HG02970 (cell line): Measurements from ENCODE around the gene AGBL1.
"Not testable (repeated sequence)": the region's sequence is repeated elsewhere in the genome, so short reads cannot be mapped to it uniquely, and the experiment has no call there.

Experiments
- ATAC-seq: cut with Tn5 transposase; IDR thresholded peaks from one replicate; pipeline ENCODE4 v1.9.1; 2021; ENCODE audit warnings: mild to moderate bottlenecking, moderate library complexity, moderate number of reproducible peaks; ENCODE audit not compliant: unreplicated experiment, low FRiP score

Gene AGBL1

DNA sequence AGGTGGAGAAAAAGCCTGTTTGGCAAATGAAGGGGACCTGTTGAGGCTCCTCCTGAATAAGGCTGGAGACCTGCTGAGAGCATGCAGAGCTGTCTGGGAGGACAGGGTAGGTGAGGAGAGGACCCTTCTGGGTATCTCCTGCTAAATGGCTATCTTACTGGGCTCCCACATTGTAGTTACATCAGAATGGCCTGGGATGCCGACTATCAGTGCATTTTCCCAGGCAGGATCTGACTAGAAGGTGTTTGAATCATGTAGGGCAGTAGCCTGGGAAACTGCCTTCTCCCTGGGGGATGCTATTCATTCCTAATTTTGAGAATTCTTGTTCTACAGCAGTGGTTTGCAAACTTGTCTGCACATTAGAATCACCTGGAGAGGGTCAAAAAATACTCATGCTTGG, 631 bp downstream of the AGBL1 start:
- ATAC-seq, result no peak

GRCh38 chr15:86082619-86083380, 3.1 kb downstream of the AGBL1 start:
- no peak for ATAC-seq

GRCh38 chr15:86087808-86088207, 8.1 kb downstream of the AGBL1 start:
- no peak for ATAC-seq

- ATAC-seq, result no peak
These were observed 9.8 kb downstream of the AGBL1 start for GRCh38 chr15:86089422-86089821.

DNA sequence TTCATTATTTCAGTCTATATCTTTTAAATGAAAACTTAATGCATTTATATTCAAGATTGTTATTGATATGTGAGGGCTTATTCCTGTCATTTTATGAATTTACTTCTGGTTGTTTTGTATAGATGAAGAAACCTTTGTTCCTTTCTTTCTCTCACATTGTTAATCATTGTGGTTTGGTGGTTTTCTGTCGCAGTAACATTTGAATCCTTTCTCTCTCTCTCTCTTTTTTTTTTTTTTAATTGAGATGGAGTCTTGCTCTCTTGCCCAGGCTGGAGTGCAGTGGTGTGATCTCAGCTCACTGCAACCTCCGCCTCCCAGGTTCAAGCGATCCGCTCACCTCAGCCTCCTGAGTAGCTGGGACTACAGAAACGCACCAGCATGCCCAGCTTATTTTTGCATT, 22.1 kb downstream of the AGBL1 start:
- no peak for ATAC-seq

GRCh38 chr15:86103825-86104224, 24.2 kb downstream of the AGBL1 start:
- ATAC-seq, result no peak

GRCh38 chr15:86106306-86106705, 26.6 kb downstream of the AGBL1 start:
- ATAC-seq, result no peak

DNA sequence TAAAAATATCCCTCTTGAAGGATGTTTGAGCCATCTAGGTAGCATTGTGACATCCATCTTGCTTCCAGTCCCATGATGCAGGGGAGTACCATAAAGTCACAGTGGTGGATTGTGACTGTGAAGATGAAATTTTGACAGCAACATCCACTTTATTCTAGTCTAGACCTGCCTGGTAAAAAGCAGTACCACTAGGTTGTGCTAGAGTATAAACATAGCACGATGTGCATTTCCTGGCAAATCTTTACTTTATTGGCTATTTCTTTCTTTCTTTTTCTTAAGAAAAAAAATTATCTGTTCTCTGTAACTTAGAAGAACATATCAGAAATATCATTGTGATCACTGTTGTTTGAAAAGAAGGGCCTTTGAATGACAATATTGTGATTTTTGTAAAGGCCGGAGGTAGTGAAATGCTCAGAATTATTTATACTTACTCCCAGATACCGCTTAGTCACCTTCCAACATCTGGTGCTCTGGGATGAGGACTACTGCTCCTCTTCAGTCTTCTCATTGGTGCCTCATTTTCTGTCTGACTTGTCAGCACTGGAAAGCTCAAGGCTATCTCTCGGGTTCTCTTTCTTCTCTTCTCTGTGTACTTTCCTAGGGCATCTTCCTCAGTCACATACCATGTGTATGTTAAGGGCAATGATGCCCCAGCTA, 35.6 kb downstream of the AGBL1 start:
- no peak for ATAC-seq

DNA sequence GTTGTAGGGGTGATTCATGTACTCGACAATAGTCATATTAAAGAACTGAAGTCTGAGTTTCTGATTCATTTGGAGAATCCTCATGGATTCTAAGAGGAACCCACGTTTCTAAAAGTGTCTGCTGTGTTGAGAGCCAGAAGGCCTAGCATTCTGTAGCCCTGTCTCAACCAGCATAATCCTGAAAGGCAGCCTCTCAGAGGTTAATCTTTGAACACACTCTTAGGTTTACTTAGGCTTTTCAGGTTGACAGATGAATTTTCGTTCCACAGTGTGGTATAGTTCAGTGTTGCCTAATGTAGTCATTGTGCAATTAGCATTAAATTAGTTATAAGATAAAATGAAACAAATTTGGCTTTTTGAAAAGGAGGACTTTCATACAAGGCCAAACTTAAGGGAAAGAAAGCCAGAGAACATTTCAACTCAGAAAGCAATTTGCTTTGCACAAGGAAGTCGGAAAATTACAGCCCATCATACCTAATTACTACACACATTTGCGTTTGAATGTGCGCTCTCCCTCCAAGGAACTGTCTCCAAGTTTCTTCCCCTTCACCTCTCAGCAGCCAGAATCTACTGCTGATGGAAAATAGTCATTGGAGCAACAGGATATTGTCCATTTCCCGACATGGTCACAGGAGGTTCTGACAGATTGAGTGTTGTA, 42.0 kb downstream of the AGBL1 start:
- ATAC-seq, result no peak

DNA sequence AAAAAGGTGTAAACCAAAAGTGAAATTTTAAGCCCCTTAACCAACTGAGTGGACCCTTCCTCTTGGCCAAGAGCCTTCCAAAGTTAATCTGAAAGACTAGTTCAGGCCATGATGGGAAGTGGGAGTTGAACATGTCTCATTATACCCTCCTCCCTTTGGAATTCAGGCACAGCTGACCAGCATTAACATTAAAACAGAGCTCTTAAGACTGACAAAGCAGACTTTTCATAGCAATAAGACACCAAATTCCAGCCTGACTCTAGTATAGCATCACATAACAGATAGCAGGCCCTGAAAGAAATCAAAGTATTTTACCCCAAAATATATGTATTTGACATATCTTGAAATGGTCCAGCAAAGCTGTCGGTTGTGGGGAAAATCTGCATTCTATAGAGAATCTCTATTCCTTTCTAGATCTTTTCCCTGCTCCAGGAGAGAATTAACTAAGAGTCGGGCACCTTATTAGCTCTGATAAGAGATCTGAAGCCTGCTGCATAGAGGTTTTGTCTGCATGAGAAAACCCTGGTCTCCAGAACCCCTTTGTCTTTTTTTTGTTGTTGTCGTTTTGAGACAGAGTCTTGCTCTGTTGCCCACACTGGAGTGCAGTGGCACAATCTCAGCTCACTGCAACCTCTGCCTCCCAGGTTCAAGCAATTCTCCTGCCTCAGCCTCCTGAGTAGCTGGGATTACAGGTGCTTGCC, 43.2 kb downstream of the AGBL1 start:
- ATAC-seq, result not testable (repeated sequence)

DNA sequence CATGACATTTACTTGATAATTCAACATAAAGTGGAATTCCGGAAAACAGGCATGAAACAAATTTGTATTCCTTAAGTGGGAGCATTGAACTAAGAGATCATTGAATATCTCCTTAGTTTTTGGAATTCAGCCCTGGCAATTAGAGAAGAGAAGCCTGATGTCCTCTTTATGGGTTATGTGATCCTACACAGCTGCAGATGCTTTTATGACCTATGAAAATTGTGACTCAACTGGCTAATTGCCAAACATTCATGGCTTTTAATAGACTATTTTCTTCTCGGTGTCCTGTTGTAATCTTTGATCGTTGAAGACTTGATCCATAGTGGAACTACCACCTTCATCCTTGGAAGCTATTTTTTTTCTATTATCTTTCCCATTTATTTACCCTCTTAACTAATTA, 46.1 kb downstream of the AGBL1 start:
- ATAC-seq, result no peak

DNA sequence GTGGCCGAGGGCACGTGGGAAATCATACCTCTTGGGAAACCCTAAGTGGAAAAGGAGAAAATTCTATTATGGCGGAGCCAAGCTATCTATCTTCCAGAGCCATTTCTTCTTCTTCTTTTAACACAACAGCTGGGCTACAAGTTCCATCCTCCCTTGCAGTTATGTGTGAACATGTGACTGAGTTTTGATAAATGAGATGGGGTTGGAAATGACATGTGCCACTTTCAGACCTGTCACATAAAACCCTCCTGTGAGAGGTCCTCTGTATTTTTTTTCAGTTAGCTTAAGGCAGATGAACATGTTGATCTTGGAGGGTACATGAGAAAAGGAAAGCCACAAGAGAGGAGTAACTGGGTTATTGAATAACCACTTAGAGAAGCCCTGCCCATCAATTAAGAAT, 47.9 kb downstream of the AGBL1 start:
- no peak for ATAC-seq

- no peak for ATAC-seq
These were observed 55.4 kb downstream of the AGBL1 start for GRCh38 chr15:86135041-86135440.

DNA sequence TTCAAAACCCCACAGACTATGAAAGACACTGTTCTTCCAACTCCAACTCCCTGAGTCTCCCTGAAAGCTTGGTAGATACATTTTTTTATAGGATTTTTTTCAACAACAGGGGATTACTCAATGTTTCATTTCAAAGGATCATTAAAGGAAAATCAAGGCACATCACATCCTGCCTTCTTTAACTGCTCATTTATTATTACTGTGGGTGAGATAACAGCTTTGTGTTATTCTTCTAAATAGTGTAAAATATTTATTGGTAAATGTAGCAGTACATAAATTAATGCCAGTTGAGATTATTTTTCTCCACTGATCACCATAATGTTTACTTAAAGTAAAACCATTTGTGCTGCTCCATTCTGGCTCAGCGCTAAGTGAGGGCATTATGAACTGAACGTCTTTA, 57.2 kb downstream of the AGBL1 start:
- ATAC-seq, result no peak

DNA sequence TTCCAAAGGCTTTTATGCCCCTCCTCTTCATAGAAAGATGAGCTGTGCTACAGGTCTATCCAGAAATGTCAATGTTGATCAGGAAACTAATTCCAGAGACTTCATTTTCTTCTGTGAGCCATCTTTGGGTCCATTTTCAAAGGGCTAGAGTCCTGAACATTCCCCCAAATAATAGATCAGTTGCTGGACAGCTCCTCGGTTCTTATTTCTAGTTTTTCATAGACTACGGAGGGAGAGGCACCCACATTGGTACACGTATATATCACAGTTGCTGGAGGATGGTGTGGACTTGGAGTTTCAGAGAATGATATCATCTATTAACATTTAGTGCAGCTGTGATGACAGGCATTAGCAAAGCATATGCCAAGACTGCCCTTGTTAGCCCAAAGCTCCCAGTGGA, 59.1 kb downstream of the AGBL1 start:
- ATAC-seq, result no peak

DNA sequence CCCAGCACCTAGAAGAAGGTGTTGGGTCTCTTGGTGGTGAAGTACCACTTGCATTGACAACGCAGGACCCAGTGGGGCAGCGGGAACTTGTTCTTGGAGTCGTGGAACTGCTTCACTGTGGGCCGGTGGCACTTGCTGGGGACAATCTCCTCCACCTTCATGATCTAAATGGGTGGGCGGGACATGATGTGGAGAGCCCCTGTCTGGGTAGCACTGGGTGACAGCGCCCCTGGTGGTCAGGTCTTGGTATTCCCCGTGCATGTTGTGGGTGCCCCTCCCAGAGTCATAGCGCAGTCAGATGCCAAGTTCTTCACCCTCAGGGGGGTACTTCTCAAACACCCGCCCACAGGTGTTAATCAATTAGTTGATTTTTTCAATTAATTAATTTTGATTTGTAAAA, 60.2 kb downstream of the AGBL1 start:
- no peak for ATAC-seq

- no peak for ATAC-seq
These were observed 75.0 kb downstream of the AGBL1 start for GRCh38 chr15:86154705-86155104.

DNA sequence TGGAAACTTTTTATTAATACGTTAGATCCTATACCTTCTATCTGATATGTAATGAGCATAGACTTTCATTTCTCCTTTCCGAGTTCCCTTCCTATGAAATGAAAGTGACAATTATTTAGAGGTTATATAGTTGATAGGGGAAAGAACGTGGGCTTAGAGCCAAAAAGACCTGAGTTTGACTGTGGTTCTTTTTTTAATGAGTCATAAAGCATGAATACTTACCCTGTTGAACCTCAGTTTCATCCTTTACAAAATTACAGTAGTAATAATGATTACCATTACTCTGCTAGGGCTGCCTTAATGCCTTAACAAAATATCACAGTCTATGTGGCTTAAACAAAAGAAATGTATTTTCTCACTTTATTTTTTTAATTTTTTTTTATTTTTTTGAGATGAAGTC, 75.9 kb downstream of the AGBL1 start:
- ATAC-seq, result no peak

DNA sequence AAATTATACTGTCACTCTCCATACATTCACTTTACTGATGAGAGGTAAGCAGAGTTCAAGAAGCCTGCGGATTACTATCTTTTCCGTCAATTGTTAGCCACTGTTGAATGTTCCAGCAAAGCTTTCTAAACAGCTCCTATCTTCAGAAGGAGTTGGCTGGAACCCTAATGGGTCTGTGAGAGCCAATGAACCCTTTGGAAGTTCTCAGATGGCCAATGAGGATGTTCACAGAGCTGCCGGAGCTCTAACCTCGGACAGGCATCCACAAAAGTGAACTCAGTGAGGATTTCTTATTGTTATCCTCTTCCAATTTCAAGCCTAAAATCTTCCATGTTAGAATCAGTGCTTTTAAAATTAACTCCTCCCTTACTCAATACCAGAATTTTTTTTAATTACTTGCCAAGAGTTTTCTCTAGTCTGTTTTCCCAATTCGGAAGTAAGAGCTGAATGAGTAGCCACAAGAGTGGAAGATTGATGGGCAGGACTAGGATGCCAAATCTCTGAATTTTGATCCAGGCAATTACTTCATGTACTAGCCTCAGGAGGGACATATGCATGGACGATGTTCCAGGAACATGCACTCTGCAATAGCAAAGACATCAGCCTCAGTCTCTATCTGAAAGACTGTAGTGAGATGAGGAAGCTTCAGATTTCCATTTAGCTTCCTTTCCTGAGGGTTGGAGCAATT, 78.1 kb downstream of the AGBL1 start:
- ATAC-seq, result no peak

GRCh38 chr15:86159468-86159867, 79.8 kb downstream of the AGBL1 start:
- ATAC-seq, result no peak

DNA sequence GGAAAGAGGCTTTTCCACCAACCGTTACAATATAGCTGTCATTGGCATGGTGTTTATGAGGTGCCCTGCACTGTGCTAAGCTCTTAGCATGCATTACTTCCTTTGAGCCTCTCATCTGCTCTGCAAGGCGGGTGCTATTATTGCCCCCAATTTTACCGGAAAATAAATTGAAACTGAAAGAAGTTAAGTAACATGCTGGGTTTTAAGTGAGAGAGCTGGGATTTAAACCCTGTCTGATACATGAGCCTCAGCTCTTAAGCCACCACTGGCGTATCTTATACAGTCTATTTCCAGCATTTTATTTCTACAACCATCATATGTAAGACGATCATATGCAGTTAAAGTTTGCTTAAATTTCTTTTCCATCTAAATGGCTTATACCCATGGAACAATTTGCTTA, 81.6 kb downstream of the AGBL1 start:
- no peak for ATAC-seq
